Measurements from ENCODE around the gene MUC2. TPM values are rescaled to one million over a fixed set of nuclear protein-coding genes. Genes with fewer than 3 reads are reported as not detected.

Gene MUC2
- total RNA-seq, 2 donors from 2014 or later, result under 0.01 TPM; not detected in 1

DNA sequence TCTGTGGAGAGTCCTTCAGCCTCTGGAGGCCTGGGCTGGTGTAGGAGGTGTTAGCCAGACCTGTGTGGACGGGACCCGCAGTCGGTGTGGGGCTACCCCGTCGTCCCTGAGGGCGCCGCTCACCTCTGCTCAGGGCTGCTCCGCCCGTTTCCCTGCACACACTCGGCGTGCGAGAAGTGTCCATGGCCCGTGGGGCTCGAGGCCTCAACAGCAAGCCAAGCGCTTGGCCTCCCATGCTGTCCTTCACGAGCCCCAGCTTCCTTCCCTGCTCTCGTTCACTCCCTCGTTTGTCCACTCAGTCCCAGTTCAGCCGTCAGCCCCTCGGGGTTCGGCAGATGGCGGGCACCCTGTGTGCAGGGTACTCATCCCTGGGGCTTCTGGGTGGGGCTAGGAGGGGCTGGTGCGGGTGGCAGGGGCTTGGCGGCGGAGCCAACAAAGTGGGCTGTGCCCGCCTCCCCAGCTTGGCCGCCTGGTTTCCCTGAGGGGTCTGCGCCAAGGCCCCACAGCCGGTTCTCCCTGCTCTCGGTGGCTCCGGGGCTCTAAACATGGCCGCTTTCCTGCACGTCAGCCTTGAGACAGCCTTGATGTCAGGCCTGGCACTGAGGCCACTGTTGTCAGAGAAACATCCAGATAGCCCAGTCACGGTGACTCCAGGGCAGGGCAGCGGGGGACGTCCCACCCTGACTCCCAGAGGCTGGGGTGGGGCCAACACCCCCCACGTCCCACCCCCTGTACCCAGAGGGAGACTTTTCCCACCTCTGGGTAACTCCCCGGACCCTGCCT is 41.5 kb upstream of the MUC2 start:
- peak; percentile 44 to 76 (median 59) for DNase-seq
- no peak for TF ChIP-seq CTCF (IDR thresholded peaks at IDR 0.05)
- no peak for TF ChIP-seq POLR2A (IDR thresholded peaks at IDR 0.05)
- no peaks in the 10 kb centered on the region for H3K27me3 ChIP-seq
- ATAC-seq, result peak; percentile 8
- no peaks in the 10 kb centered on the region for H3K36me3 ChIP-seq (replicated peaks in 1 of 2; ENCODE audit: insufficient read depth in 1 of 2, low read depth in 2 of 2)
- intact Hi-C loops (cut with DNase I), result no loop called here
- WGBS, 2 donors, result 77 to 91% methylated on average over 22 to 38 of the region's 38 CpGs
- peak overlapping the region; percentile 65 to 82 (median 79) for H3K27ac ChIP-seq
- no peak overlapping the region for H3K4me3 ChIP-seq
- peaks cover 50% of the 10 kb centered on the region for H3K4me1 ChIP-seq
- no peaks in the 10 kb centered on the region for H3K9me3 ChIP-seq

GRCh38 chr11:1034001-1034400 is 40.7 kb upstream of the MUC2 start:
- intact Hi-C loops (cut with DNase I), result no loop called here

GRCh38 chr11:1034456-1035295 is 40.0 kb upstream of the MUC2 start:
- Histone ChIP-seq H3K4me1 (peaks cover 65% of the 10 kb centered on the region), H3K27me3 (no peaks in the 10 kb centered on the region), H3K36me3 (replicated peaks in 1 of 2; ENCODE audit: insufficient read depth in 1 of 2, low read depth in 2 of 2) (no peaks in the 10 kb centered on the region), H3K27ac (peak overlapping the region; percentile 65 to 82 (median 79)), H3K9me3 (no peaks in the 10 kb centered on the region), H3K4me3 (no peak overlapping the region)
- TF ChIP-seq POLR2A (IDR thresholded peaks at IDR 0.05), result no peak
- TF ChIP-seq CTCF (IDR thresholded peaks at IDR 0.05), result peak in 1 of 7 experiments; percentile 4
- intact Hi-C loops (cut with DNase I), result loop anchor here (5.0 kb wide), 1 partner anchor 177 kb away; no protein-coding TSS in a partner anchor
- ATAC-seq, result peak; percentile 22
- DNase-seq, result peak; percentile 54 to 86 (median 68)
- WGBS, 2 donors, result 36 to 44% methylated on average over 17 to 38 of the region's 39 CpGs

More at GRCh38 chr11:1034001-1034400, 40.7 kb upstream of the MUC2 start:
- H3K27ac ChIP-seq, result peak overlapping the region; percentile 65 to 82 (median 79)
- H3K36me3 ChIP-seq (replicated peaks in 1 of 2; ENCODE audit: insufficient read depth in 1 of 2, low read depth in 2 of 2), result no peaks in the 10 kb centered on the region
- TF ChIP-seq CTCF (IDR thresholded peaks at IDR 0.05), result no peak
- peak in 2 of 3 donors; percentile 24 for TF ChIP-seq POLR2A (IDR thresholded peaks at IDR 0.05)
- no peaks in the 10 kb centered on the region for H3K27me3 ChIP-seq
- no peak overlapping the region for H3K4me3 ChIP-seq
- peaks cover 58% of the 10 kb centered on the region for H3K4me1 ChIP-seq
- ATAC-seq (peak; percentile 82), DNase-seq (peak; percentile 76 to 93 (median 88))
- 15 to 16% methylated on average over 8 of the region's 8 CpGs for WGBS, 2 donors
- H3K9me3 ChIP-seq, result no peaks in the 10 kb centered on the region

DNA sequence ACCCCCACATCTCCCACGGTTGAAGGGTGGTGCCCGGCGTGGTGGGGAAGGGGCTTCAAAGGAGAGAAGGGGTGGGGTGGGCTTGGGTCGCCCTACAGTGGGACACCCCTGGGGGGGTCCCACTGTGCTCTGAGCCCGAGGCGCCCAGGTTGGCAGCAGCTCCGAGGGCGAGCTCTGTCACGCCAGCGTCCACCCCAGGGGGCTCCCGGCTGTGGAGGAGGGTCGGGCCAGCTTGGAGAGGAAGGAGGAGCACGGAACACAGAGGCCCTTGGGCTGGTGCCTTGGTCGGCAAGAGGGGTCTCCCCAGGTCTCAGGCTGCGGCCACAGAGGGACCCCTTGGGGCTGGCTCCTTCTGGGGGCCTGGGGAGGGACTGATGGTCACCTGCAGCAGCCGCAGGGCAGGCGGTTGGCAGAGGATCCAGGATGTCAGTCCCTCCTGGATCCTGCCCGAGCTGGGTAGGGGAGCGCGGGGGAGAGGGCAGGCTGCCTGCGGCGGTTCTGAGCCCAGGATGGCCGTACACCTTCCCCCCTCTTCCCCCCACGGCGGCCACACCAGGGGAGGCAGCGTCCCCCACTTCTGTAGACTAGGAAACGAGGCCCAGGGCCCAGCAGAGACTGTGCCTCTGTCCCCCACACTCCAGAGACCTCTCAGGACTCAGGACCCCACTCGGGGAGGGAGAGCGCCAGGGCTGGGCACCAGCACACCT is 38.9 kb upstream of the MUC2 start:
- H3K4me3 ChIP-seq, result no peak overlapping the region
- intact Hi-C loops (cut with DNase I), result loop anchor here (5.0 kb wide), 1 partner anchor 178 kb away; no protein-coding TSS in a partner anchor
- H3K27me3 ChIP-seq, result no peaks in the 10 kb centered on the region

More for the DNA sequence above, 38.9 kb upstream of the MUC2 start:
- Histone ChIP-seq H3K4me1 (peaks cover 76% of the 10 kb centered on the region), H3K36me3 (replicated peaks in 1 of 2; ENCODE audit: insufficient read depth in 1 of 2, low read depth in 2 of 2) (no peaks in the 10 kb centered on the region), H3K27ac (peak overlapping the region; percentile 39 to 82 (median 71)), H3K9me3 (no peaks in the 10 kb centered on the region)
- WGBS, 2 donors, result 66 to 87% methylated on average over 14 to 24 of the region's 29 CpGs
- no peak for DNase-seq
- TF ChIP-seq CTCF (IDR thresholded peaks at IDR 0.05) (no peak), POLR2A (IDR thresholded peaks at IDR 0.05) (no peak)
- ATAC-seq, result no peak
